GM18867 (cell line): ENCODE measurements around the gene PIERCE2.
"Not testable (repeated sequence)": the region's sequence is repeated elsewhere in the genome, so short reads cannot be mapped to it uniquely, and the experiment has no call there.

Experiments used
- ATAC-seq: cut with Tn5 transposase; IDR thresholded peaks from one replicate; pipeline ENCODE4 v1.9.1; 2021; ENCODE audit warnings: mild to moderate bottlenecking, moderate library complexity; ENCODE audit not compliant: unreplicated experiment

The PIERCE2 gene

DNA sequence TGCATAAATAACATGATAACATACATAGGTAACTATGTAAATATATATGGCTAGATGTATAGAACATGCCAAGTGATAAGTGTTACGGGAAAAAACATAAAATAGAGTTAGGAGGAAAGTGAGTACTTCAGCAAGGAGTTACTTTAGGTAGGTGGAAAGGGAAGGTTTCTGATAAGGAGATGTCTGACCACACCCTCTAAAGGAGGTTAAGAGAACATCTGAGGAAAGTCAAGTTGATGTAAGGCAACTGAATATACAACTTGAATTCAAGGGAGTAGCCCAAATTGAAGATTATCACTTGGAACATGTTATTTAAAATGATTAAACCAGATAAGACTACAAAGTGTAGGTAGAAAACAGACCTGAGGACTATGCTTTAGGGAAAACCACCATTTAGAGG lies 13.8 kb downstream of the PIERCE2 start:
- ATAC-seq = no peak

DNA sequence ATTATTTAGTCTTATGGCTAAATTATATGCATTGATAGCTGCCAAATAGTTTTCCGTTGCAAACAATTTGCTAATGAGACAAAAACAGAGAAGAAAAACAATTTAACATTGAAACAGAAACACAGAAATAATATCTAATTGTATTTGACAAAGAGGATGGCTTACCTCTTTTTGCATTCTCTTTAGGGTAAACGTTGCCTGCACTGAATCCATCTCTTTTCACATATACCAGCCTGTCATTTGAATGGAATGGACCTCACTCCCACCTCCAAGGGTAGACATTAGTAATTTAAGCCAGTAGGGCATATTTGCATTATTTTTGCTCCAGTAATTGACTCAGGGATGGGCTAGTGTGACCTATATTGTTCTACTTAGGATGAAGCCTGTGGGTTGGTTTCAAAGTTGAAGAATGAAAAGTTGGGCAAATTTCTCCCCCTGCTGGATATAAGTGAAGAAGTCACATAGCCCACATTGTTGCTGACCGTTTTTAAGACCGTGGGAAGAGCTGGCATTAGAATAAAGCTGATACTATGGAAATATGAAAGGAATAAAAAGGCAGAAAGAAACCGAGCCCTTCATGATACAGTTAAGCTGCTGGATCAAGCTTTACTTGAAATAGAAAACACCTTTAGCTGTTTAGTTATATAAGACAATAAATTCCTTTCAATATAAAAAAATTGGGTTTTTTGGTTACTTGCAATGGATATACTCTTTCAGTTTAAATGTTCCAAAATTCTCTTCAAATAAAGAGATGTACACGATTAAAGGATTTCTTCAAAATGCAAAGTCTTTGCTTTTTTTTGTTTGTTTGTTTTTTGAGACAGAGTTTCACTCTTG lies 26.9 kb downstream of the PIERCE2 start:
- peak; percentile 61 for ATAC-seq

DNA sequence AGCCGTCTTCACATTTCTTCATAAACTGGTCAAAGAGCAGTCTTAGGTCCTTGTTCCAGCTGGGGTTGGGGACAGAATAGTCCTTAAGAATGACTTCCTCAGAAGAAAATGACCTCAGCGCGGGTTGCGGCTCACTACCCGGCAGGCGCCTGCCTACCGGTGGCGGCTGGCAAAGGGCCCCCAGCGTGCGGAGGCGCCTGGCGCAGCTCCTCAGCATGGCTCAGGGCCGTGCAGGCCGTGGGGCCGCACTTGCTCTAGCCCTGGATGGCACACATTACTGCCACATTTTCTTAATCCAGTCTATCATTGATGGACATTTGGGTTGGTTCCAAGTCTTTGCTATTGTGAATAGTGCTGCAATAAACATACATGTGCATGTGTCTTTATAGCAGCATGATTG lies 34.8 kb downstream of the PIERCE2 start:
- ATAC-seq = not testable (repeated sequence)

DNA sequence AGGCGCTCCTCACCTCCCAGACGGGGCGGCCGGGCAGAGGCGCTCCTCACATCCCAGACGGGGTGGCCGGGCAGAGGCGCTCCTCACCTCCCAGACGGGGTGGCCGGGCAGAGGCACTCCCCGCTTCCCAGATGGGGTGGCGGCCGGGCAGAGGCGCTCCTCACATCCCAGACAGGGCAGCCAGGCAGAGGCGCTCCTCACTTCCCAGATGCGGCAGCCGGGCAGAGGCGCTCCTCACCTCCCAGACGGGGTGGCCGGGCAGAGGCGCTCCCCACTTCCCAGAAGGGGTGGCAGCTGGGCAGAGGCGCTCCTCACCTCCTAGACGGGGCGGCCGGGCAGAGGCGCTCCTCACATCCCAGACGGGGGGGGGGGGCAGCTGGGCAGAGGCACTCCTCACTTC lies 37.6 kb downstream of the PIERCE2 start:
- ATAC-seq = not testable (repeated sequence)

DNA sequence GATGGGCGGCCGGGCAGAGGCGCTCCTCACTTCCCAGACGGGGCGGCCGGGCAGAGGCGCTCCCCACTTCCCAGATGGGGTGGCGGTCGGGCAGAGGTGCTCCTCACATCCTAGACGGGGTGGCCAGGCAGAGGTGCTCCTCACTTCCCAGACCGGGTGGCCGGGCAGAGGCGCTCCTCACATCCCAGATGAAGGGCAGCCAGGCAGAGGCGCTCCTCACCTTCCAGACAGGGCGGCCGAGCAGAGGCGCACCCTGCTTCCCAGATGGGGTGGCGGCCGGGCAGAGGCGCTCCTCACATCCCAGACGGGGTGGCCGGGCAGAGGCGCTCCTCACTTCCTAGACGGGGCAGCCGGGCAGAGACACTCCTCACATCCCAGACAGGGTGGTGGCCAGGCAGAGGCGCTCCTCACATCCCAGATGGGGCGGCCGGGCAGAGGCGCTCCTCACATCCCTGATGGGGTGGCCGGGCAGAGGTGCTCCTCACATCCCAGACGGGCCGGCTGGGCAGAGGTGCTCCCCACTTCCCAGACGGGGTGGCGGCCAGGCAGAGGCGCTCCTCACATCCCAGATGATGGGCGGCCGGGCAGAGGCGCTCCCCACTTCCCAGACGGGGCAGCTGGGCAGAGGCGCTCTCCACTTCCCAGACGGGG lies 38.2 kb downstream of the PIERCE2 start:
- not testable (repeated sequence) for ATAC-seq

DNA sequence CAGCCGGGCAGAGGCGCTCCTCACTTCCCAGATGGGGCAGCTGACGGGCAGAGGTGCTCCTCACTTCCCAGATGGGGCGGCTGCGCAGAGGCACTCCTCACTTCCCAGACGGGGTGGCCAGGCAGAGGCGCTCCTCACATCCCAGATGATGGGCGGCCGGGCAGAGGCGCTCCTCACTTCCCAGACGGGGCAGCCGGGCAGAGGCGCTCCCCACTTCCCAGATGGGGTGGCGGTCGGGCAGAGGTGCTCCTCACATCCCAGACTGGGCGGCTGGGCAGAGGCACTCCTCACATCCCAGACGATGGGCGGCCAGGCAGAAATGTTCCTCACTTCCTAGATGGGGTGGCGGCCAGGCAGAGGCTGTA lies 38.7 kb downstream of the PIERCE2 start:
- ATAC-seq = not testable (repeated sequence)

DNA sequence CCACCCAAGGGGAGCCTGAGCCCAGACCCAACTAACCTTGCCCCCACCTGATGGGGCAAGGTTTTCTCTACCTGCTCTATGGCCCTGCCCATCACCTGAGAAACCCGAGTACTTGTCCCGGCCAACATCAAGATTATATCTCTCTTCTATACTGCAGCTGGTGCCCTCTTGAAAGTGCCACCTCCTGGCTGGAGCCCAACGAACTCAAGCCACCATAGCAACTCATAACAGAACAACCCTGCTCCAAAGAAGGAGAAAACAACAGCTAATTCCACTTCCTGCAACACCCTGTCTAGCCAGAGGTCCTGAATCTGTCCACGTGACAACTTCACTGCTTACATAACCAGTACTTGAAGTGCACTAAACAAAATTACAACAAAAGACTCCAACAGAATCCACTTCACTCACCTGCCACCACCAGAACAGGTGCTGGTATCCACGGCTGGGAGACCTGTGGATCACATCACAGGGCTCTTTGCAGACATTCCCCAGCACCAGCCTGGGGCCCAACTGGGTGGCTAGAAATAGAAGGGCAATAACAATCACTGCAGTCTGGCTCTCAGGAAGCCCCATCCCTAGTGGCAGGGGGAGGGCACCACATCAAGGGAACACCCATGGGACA lies 49.2 kb downstream of the PIERCE2 start:
- ATAC-seq = no peak

DNA sequence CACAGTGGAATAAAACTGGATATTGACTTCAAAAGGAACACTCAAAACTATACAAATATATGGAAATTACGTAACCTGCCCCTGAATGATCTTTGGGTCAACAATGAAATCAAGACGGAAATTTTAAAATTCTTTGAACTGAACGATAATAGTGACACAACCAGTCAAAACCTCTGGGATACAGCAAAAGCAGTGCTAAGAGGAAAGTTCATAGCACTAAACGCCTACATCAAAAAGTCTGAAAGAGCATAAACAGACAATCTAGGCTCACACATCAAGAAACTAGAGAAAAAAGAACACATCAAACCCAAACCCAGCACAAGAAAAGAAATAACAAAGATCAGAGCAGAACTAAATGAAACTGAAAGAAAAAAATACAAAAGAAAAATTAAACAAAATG lies 53.2 kb downstream of the PIERCE2 start:
- no peak for ATAC-seq

DNA sequence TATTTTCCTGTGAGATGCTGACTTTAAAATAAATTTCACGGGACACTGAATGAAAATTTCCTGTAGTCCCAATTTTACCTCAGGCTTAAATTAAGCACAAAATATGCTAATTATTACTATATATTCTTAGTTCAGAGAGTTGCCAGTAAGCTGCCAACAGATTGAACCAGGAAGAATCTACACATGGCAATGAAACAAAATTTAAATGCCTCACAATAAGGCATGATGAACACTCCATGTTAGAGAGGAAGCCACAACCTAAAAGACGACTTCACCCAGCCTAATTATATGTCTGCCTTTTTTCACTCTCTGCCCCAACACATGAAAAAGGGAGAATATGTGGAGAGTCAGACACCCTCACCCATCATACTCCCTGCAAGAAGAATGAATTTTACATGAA lies 60.0 kb downstream of the PIERCE2 start:
- no peak for ATAC-seq
